Astrocyte (in vitro differentiated cells and primary cell): ENCODE results near the gene ABI2. TPM values are rescaled to one million over a fixed set of nuclear protein-coding genes. Genes with fewer than 3 reads are reported as not detected.

Source experiments
- DNase-seq: peaks from one replicate; pipeline ENCODE4 v3.0.0-alpha.2; 2010; ENCODE audit warnings: low read depth
- FAIRE-seq: peaks from 2 replicates; lab custom pipeline; 2011; peaks lifted over from hg19 to GRCh38; lab: Jason Lieb, UNC
- H2AFZ ChIP-seq: 2 replicates; pipeline ENCODE4 v1.6.0; 2012; ENCODE audit warnings: low read depth, low read length, inconsistent platforms
- H3K27ac ChIP-seq: 2 replicates; pipeline ENCODE4 v1.5.1; 2011; ENCODE audit warnings: low read depth, low read length, inconsistent platforms
- H3K27me3 ChIP-seq: 2 replicates; pipeline ENCODE4 v1.6.0; 2011; ENCODE audit warnings: low read length, inconsistent platforms; ENCODE audit not compliant: insufficient read depth
- H3K36me3 ChIP-seq: 2 replicates; pipeline ENCODE4 v1.5.1; 2011; ENCODE audit warnings: low read length, inconsistent platforms; ENCODE audit not compliant: insufficient read depth
- H3K4me1 ChIP-seq: 2 replicates; pipeline ENCODE4 v1.5.1; 2011; ENCODE audit warnings: low read length, inconsistent platforms; ENCODE audit not compliant: insufficient read depth
- H3K4me2 ChIP-seq: 2 replicates; pipeline ENCODE4 v1.6.0; 2012; ENCODE audit warnings: low read length, inconsistent platforms
- H3K4me3 ChIP-seq: 2 replicates; pipeline ENCODE4 v1.5.1; 2011; ENCODE audit warnings: low read depth, mild to moderate bottlenecking, low read length, inconsistent platforms; ENCODE audit not compliant: insufficient read depth
- H3K79me2 ChIP-seq: 2 replicates; pipeline ENCODE4 v1.6.0; 2012; ENCODE audit warnings: mild to moderate bottlenecking, low read length, inconsistent platforms; ENCODE audit not compliant: insufficient read depth
- H3K9ac ChIP-seq: 2 replicates; pipeline ENCODE4 v1.6.0; 2012; ENCODE audit warnings: mild to moderate bottlenecking, low read length, inconsistent platforms
- H3K9me3 ChIP-seq: 2 replicates; pipeline ENCODE4 v1.5.1; 2012; ENCODE audit warnings: low read depth, mild to moderate bottlenecking, low read length, inconsistent platforms; ENCODE audit not compliant: insufficient read depth
- H4K20me1 ChIP-seq: 2 replicates; pipeline ENCODE4 v1.6.0; 2012; ENCODE audit warnings: low read length, inconsistent platforms; ENCODE audit not compliant: insufficient read depth
- H3K27ac Mint-ChIP-seq: one replicate; pipeline ENCODE4 v1.8.0; 2021; ENCODE audit warnings: mild to moderate bottlenecking, mixed read lengths; ENCODE audit not compliant: unreplicated experiment
- H3K27me3 Mint-ChIP-seq: one replicate; pipeline ENCODE4 v1.8.0; 2021; ENCODE audit warnings: low read depth, mixed read lengths; ENCODE audit not compliant: unreplicated experiment
- H3K36me3 Mint-ChIP-seq: one replicate; pipeline ENCODE4 v1.8.0; 2021; ENCODE audit warnings: low read depth, mixed read lengths; ENCODE audit not compliant: unreplicated experiment
- H3K4me1 Mint-ChIP-seq: one replicate; pipeline ENCODE4 v1.8.0; 2021; ENCODE audit warnings: low read depth, mixed read lengths; ENCODE audit not compliant: unreplicated experiment
- H3K4me3 Mint-ChIP-seq: one replicate; pipeline ENCODE4 v1.8.0; 2021; ENCODE audit warnings: mild to moderate bottlenecking, moderate library complexity, mixed read lengths; ENCODE audit not compliant: unreplicated experiment
- H3K9me3 Mint-ChIP-seq: one replicate; pipeline ENCODE4 v1.8.0; 2021; ENCODE audit warnings: mild to moderate bottlenecking, mixed read lengths; ENCODE audit not compliant: unreplicated experiment
- CTCF ChIP-seq: IDR thresholded peaks from 2 replicates; pipeline ENCODE4 v1.5.1; 2011; ENCODE audit warnings: low read depth, mild to moderate bottlenecking, inconsistent platforms, low read length, moderate library complexity; ENCODE audit not compliant: insufficient read depth
- EZH2 ChIP-seq: IDR thresholded peaks from 2 replicates; pipeline ENCODE4 v1.6.1; 2012; ENCODE audit warnings: mild to moderate bottlenecking, low read length, inconsistent platforms; ENCODE audit not compliant: insufficient read depth
- total RNA-seq: library from RNA; stranded (reverse); gene quantifications from 2 replicates; pipeline ENCODE4 v1.2.1, GENCODE V29; 2021

The ABI2 gene
- total RNA-seq, 1 donor from 2014 or later: 56.0 TPM

GRCh38 chr2:203394519-203395227 is 66.5 kb downstream of the ABI2 start:
- no peaks in the 10 kb centered on the region for H3K27me3 Mint-ChIP-seq
- Histone ChIP-seq H3K4me1 (no peaks in the 10 kb centered on the region), H3K4me2 (no peak overlapping the region), H3K27ac (no peak overlapping the region), H3K4me3 (no peak overlapping the region), H3K79me2 (peaks cover 5% of the 10 kb centered on the region), H4K20me1 (no peaks in the 10 kb centered on the region), H3K9ac (no peak overlapping the region), H3K36me3 (peaks cover 5% of the 10 kb centered on the region), H3K27me3 (no peaks in the 10 kb centered on the region), H3K9me3 (no peaks in the 10 kb centered on the region), H2AFZ (no peak overlapping the region)
- DNase-seq (no peak), FAIRE-seq (peak; percentile 20)
- peaks cover 5% of the 10 kb centered on the region for H3K36me3 Mint-ChIP-seq
- no peaks in the 10 kb centered on the region for H3K4me1 Mint-ChIP-seq
- H3K9me3 Mint-ChIP-seq: peaks cover 2% of the 10 kb centered on the region
- no peak overlapping the region for H3K27ac Mint-ChIP-seq
- no peak overlapping the region for H3K4me3 Mint-ChIP-seq
- no peak for TF ChIP-seq CTCF
- TF ChIP-seq EZH2: no peak

- DNase-seq (no peak), FAIRE-seq (no peak)
- H3K4me1 Mint-ChIP-seq: peaks cover under 1% of the 10 kb centered on the region
- no peak overlapping the region for H3K9ac ChIP-seq
- no peak overlapping the region for H3K4me3 ChIP-seq
- H3K36me3 Mint-ChIP-seq: peaks cover 5% of the 10 kb centered on the region
- no peak overlapping the region for H3K27ac ChIP-seq
- H3K27me3 Mint-ChIP-seq: no peaks in the 10 kb centered on the region
- no peaks in the 10 kb centered on the region for H4K20me1 ChIP-seq
- no peak overlapping the region for H3K4me2 ChIP-seq
- no peaks in the 10 kb centered on the region for H3K9me3 ChIP-seq
- peaks cover 3% of the 10 kb centered on the region for H3K79me2 ChIP-seq
- H3K4me1 ChIP-seq: peaks cover 2% of the 10 kb centered on the region
- no peaks in the 10 kb centered on the region for H3K27me3 ChIP-seq
- H3K4me3 Mint-ChIP-seq: no peak overlapping the region
- no peak overlapping the region for H2AFZ ChIP-seq
- peaks cover 5% of the 10 kb centered on the region for H3K36me3 ChIP-seq
- TF ChIP-seq CTCF (no peak), EZH2 (no peak)
- H3K27ac Mint-ChIP-seq: no peak overlapping the region
- H3K9me3 Mint-ChIP-seq: peaks cover 2% of the 10 kb centered on the region
Observed at GRCh38 chr2:203395858-203396257, 67.7 kb downstream of the ABI2 start.

GRCh38 chr2:203396667-203397066 is 68.5 kb downstream of the ABI2 start:
- no peak for FAIRE-seq
- Histone ChIP-seq H3K4me1 (peaks cover 8% of the 10 kb centered on the region), H3K27me3 (no peaks in the 10 kb centered on the region), H4K20me1 (no peaks in the 10 kb centered on the region), H3K27ac (no peak overlapping the region), H2AFZ (no peak overlapping the region), H3K9ac (no peak overlapping the region), H3K9me3 (no peaks in the 10 kb centered on the region), H3K79me2 (peaks cover 3% of the 10 kb centered on the region), H3K36me3 (peaks cover 2% of the 10 kb centered on the region), H3K4me3 (no peak overlapping the region), H3K4me2 (no peak overlapping the region)
- no peaks in the 10 kb centered on the region for H3K27me3 Mint-ChIP-seq
- peaks cover 2% of the 10 kb centered on the region for H3K9me3 Mint-ChIP-seq
- peak; percentile 25 for TF ChIP-seq CTCF
- no peak for TF ChIP-seq EZH2
- peak overlapping the region; percentile 63 for H3K27ac Mint-ChIP-seq
- peaks cover 5% of the 10 kb centered on the region for H3K36me3 Mint-ChIP-seq
- peaks cover 6% of the 10 kb centered on the region for H3K4me1 Mint-ChIP-seq
- DNase-seq: no peak
- H3K4me3 Mint-ChIP-seq: no peak overlapping the region
